VCaP (cell line): ENCODE measurements around the gene EID2B.

ENCODE experiments used
- H3K27ac ChIP-seq: fragments of 450-650 bp; 2 replicates; pipeline ENCODE4 v1.5.1; 2017
- TF ChIP-seq, protein P1 (sequence below): fragments of 450-650 bp; conservative IDR thresholded peaks from 2 replicates; pipeline ENCODE4 v1.5.1; 2017; ENCODE audit warnings: mild to moderate bottlenecking, moderate library complexity

EID2B gene

DNA sequence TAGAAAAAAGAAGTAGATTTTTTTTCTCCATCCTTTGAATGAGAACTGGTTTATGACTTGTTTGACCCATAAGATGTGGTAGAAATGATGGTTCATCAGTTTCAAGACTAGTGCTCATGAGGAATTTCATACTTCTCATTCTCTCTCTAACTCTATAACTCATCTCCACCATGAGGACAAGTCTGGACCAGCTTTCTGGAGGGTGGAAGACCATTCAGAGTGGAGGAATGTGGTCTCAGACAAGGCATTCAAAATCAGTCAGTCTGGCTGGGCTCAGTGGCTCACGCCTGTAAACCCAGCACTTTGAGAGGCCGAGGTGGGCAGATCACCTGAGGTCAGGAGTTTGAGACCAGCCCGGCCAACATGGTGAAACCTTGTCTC, 10.8 kb upstream of the EID2B start:
- peak overlapping the region; percentile 99 for H3K27ac ChIP-seq
- TF ChIP-seq, protein P1, sequence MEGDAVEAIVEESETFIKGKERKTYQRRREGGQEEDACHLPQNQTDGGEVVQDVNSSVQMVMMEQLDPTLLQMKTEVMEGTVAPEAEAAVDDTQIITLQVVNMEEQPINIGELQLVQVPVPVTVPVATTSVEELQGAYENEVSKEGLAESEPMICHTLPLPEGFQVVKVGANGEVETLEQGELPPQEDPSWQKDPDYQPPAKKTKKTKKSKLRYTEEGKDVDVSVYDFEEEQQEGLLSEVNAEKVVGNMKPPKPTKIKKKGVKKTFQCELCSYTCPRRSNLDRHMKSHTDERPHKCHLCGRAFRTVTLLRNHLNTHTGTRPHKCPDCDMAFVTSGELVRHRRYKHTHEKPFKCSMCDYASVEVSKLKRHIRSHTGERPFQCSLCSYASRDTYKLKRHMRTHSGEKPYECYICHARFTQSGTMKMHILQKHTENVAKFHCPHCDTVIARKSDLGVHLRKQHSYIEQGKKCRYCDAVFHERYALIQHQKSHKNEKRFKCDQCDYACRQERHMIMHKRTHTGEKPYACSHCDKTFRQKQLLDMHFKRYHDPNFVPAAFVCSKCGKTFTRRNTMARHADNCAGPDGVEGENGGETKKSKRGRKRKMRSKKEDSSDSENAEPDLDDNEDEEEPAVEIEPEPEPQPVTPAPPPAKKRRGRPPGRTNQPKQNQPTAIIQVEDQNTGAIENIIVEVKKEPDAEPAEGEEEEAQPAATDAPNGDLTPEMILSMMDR: no peak

DNA sequence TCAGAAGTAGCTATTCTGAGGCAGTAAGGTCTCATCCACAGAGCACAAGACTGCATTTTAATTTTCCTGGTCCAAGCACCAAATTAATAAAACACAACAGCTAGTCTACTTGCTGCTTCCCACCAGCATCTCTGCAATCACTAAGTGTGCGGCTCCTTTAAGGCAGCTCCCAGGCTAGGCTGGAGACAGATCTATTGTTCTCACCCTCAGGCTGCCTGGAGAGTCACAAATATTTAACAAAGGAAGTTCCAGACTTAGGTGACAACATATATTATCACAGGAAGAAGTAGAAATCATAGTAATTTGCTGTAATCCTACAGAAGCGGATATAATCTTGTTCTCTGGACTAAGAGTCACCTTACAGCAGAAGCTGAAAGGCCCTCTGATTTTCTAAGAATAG, 9.6 kb upstream of the EID2B start:
- peak overlapping the region; percentile 99 for H3K27ac ChIP-seq
- TF ChIP-seq, protein P1: no peak

DNA sequence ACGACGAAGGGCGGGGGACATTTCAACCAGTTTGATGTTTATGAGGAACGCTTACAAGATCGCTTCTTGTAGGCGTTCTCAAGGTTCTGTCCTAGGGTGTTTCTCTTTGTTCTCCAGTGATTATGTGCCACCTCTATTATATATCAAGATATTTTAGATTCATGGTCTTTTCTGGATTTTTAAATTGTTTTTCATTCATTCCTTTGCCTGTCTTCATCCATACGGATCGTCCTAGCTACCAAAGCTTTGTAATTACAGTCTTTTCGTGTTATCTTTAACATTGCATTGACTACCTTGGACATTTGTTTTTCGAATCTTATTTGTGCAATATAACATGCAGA, 7.7 kb upstream of the EID2B start:
- TF ChIP-seq, protein P1: peak; percentile 60
- H3K27ac ChIP-seq: peak overlapping the region; percentile 99

DNA sequence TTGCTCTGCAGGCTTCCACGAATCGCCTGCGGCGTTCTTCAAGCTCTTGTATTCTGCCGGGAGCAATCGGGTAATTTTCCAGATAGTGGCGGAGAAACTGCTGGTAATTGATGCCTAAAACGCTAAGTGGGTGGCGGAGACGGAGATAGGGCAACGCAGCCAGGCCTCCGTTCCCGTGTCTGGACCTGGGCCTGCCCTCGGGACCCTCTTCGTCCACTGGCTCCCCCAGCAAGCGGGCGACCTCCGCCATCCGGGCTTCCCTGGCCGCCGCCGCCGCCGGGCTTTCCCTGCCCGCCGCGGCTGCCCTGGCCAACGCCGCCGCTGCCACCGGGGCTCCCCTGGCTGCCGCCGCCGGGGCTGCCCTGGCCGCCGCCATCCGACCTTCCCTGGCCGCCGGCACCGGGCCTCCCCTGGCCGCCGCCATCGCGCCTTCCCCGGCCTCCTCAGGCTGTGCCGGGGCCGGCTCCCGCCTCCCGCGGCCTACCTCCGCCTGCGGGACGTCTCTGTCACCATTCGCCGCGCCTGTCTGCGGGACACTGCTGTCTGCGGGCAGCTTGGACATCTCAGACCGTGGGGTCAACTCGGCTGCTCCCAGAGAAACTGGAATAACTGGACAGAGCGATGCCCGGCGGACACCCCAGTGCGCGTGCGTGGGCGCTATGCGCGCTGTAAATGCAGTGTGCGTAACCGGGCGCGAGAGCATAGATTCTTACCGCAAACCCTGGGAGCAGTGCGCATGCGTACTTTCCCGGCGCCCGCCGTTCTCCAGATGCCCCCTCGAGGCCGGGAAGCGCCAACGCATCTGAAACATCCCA, 7.1 kb upstream of the EID2B start, which contains the start of gene EID2:
Gene EID2 (minus strand): TSS at position 644 of the 815 bp plus-strand sequence. CDS start 82 bp downstream, at position 562.
- TF ChIP-seq, protein P1: peak; percentile 92
- peak within 1 kb of the TSS; percentile 99 for H3K27ac ChIP-seq

DNA sequence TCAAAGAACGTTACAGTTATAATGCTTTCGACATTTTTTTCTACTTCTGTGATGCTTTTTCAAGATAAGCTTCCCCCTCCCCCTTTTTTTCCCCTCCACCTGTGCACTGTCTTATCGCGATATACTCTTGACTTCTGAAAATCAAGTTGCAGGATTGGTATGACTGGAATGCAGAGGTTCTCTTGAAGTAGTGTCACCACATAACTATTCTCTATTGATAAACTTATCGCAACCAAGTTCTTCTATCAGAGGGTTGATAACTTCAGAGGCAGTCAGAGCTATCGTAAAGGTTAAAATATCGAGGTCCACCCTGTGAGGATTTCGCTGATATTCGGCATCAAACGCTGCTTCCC, 6.5 kb upstream of the EID2B start:
- H3K27ac ChIP-seq: peak overlapping the region; percentile 99
- TF ChIP-seq, protein P1: no peak

DNA sequence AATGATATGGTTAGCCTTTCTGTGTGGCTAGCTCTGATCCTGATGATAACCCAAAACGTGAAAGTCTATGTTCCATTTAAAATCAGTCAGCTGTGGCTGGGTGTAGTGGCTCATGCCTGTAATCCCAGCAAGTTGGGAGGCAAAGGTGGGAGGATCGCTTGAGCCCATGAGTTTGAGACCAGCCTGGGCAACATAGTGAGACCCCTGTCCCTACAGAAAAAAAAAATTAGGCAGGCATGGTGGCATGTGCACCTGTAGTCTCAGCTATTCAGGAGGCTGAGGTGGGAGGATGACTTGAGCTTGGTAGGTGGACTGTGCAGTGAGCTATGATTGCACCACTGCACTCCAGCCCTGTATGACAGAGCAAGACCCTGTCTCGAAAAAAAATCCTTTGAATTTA, 1.1 kb upstream of the EID2B start:
- TF ChIP-seq, protein P1: no peak

DNA sequence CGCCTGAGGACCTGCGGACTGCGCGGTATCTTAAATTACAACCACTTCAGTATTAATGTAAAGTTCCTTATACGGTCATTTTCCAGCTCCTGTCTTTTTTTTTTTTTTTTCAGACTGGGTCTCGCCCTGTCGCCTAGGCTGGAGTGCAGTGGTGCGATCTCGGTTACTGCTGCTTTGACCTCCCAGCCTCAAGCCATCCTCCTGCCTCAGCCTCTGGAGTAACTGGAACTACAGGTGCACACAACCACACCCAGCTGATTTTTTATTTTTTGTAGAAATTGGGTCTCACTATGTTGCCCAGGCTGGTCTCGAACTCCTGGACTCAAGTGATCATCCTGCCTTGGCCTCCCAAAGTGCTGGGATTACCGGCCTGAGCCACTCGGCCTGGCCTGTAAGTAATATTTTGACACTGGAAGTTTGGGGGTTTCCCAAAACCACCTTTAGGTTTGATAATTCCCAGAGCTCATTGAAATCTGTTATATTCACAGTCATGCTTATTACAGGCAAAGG, 406 bp upstream of the EID2B start:
- TF ChIP-seq, protein P1: peak; percentile 58
- H3K27ac ChIP-seq: peak overlapping the region; percentile 77

More for the DNA sequence above, 1.1 kb upstream of the EID2B start:
- no peak overlapping the region for H3K27ac ChIP-seq
